Neural cell (in vitro differentiated cells): Measurements from ENCODE around the gene NAA38. TPM values are rescaled to one million over a fixed set of nuclear protein-coding genes. Genes with fewer than 3 reads are reported as not detected.

Experiments
- H2AFZ ChIP-seq: fragments of 200-600, 300-800 bp; sonication (generic), shearing (Covaris generic); 2 replicates; pipeline ENCODE4 v1.6.0; 2014; ENCODE audit warnings: low read depth, mild to moderate bottlenecking, antibody characterized with exemption, low read length, moderate library complexity
- H3F3A ChIP-seq: fragments of 200-600 bp; shearing (Covaris generic); 2 replicates; pipeline ENCODE4 v1.6.1; 2016; ENCODE audit warnings: mild to moderate bottlenecking, moderate library complexity, mixed read lengths, antibody characterized with exemption, low read length; ENCODE audit not compliant: insufficient read depth, poor library complexity, severe bottlenecking
- H3K27ac ChIP-seq: fragments of 200-600, 300-800 bp; sonication (generic), shearing (Covaris generic); 2 replicates; pipeline ENCODE4 v1.5.1; 2014; ENCODE audit warnings: mild to moderate bottlenecking, low read length, moderate library complexity
- H3K27me3 ChIP-seq: fragments of 300-800, 200-600 bp; sonication (generic), shearing (Covaris generic); 2 replicates; pipeline ENCODE4 v1.6.0; 2014; ENCODE audit warnings: mild to moderate bottlenecking, low read depth, low read length, moderate library complexity; ENCODE audit not compliant: insufficient read depth
- H3K36me3 ChIP-seq: fragments of 300-800, 200-600 bp; sonication (generic), shearing (Covaris generic); 2 replicates; pipeline ENCODE4 v1.5.1; 2014; ENCODE audit warnings: mild to moderate bottlenecking, antibody characterized with exemption, low read length, moderate library complexity; ENCODE audit not compliant: insufficient read depth
- H3K4me2 ChIP-seq: fragments of 300-800, 200-600 bp; sonication (generic), shearing (Covaris generic); 2 replicates; pipeline ENCODE4 v1.6.0; 2014; ENCODE audit warnings: mild to moderate bottlenecking, low read length
- H3K4me3 ChIP-seq: fragments of 300-800, 200-600 bp; sonication (generic), shearing (Covaris generic); 2 replicates; pipeline ENCODE4 v1.5.1; 2014; ENCODE audit warnings: mild to moderate bottlenecking, low read length, moderate library complexity
- H3K79me2 ChIP-seq: fragments of 200-600 bp; shearing (Covaris generic); replicated peaks from 2 replicates; pipeline ENCODE4 v1.6.0; 2014; ENCODE audit warnings: mild to moderate bottlenecking, low read length, moderate library complexity; ENCODE audit not compliant: insufficient read depth
- H3K9ac ChIP-seq: fragments of 300-800, 200-600 bp; sonication (generic), shearing (Covaris generic); 2 replicates; pipeline ENCODE4 v1.6.1; 2016; ENCODE audit warnings: mild to moderate bottlenecking, low read length, mixed read lengths
- H3K9me2 ChIP-seq: fragments of 200-600 bp; shearing (Covaris generic); 2 replicates; pipeline ENCODE4 v1.6.1; 2016; ENCODE audit warnings: mild to moderate bottlenecking, low read length, mixed read lengths; ENCODE audit not compliant: insufficient read depth
- H3K9me3 ChIP-seq: fragments of 200-600, 300-800 bp; sonication (generic), shearing (Covaris generic); 2 replicates; pipeline ENCODE4 v1.6.1; 2016; ENCODE audit warnings: mild to moderate bottlenecking, mixed run types, low read length, moderate library complexity, mixed read lengths
- H4K20me1 ChIP-seq: fragments of 200-600 bp; shearing (Covaris generic); 2 replicates; pipeline ENCODE4 v1.6.1; 2016; ENCODE audit warnings: mild to moderate bottlenecking, mixed run types; ENCODE audit not compliant: insufficient read depth
- CTCF ChIP-seq: fragments of 450-650 bp; IDR thresholded peaks from 2 replicates; pipeline ENCODE4 v1.5.1; 2014; ENCODE audit warnings: antibody characterized with exemption, mild to moderate bottlenecking, moderate library complexity; ENCODE audit not compliant: poor library complexity, severe bottlenecking
- EP300 ChIP-seq: fragments of 450-650 bp; conservative IDR thresholded peaks from 2 replicates; pipeline ENCODE4 v1.6.1; 2014; ENCODE audit warnings: antibody characterized with exemption, mild to moderate bottlenecking, moderate library complexity; ENCODE audit not compliant: poor library complexity, severe bottlenecking
- EZH2 ChIP-seq: fragments of 200-600, 300-800 bp; shearing (Covaris generic), sonication (generic); IDR thresholded peaks from 2 replicates; pipeline ENCODE4 v1.6.1; 2014; ENCODE audit warnings: antibody characterized with exemption, low read length, borderline replicate concordance, mild to moderate bottlenecking; ENCODE audit not compliant: insufficient read depth, poor library complexity, severe bottlenecking
- MXI1 ChIP-seq: fragments of 450-650 bp; conservative IDR thresholded peaks from 2 replicates; pipeline ENCODE4 v1.6.1; 2014; ENCODE audit warnings: antibody characterized with exemption, mild to moderate bottlenecking; ENCODE audit not compliant: poor library complexity, severe bottlenecking
- POLR2AphosphoS5 ChIP-seq: IDR thresholded peaks from 2 replicates; pipeline ENCODE4 v1.6.1; 2012
- RAD21 ChIP-seq: fragments of 450-650 bp; conservative IDR thresholded peaks from 2 replicates; pipeline ENCODE4 v1.6.1; 2014; ENCODE audit warnings: antibody characterized with exemption, mild to moderate bottlenecking, moderate library complexity
- REST ChIP-seq: IDR thresholded peaks from 2 replicates; pipeline ENCODE4 v1.6.1; 2012; ENCODE audit warnings: borderline replicate concordance
- SMC3 ChIP-seq: fragments of 450-650 bp; conservative IDR thresholded peaks from 2 replicates; pipeline ENCODE4 v1.6.1; 2014; ENCODE audit warnings: antibody characterized with exemption, mild to moderate bottlenecking, moderate library complexity; ENCODE audit not compliant: poor library complexity
- TAF1 ChIP-seq: IDR thresholded peaks from 2 replicates; pipeline ENCODE4 v1.6.1; 2012; ENCODE audit warnings: low read depth
- polyA plus RNA-seq: library from polyadenylated mRNA; depleted of rRNA; stranded (reverse); fragments of >200 nt; gene quantifications from 2 replicates; pipeline ENCODE4 v1.2.3, GENCODE V29; 2014

The NAA38 gene
- polyA plus RNA-seq, 1 donor from 2014 or later = 110 TPM

- no peaks in the 10 kb centered on the region for H3K79me2 ChIP-seq
- H3K9me3 ChIP-seq = no peaks in the 10 kb centered on the region
- no peak overlapping the region for H3K9ac ChIP-seq
- H3K4me3 ChIP-seq = no peak overlapping the region
- no peak overlapping the region for H3K4me2 ChIP-seq
- H4K20me1 ChIP-seq = no peaks in the 10 kb centered on the region
- no peaks in the 10 kb centered on the region for H3F3A ChIP-seq
- no peak overlapping the region for H3K27ac ChIP-seq
- no peak overlapping the region for H2AFZ ChIP-seq
- no peaks in the 10 kb centered on the region for H3K9me2 ChIP-seq
- H3K36me3 ChIP-seq = no peaks in the 10 kb centered on the region
- no peak for TF ChIP-seq REST
- TF ChIP-seq POLR2AphosphoS5 = no peak
- TF ChIP-seq RAD21 = no peak
- TF ChIP-seq EP300 = no peak
- no peak for TF ChIP-seq EZH2
- no peak for TF ChIP-seq SMC3
- TF ChIP-seq MXI1 = no peak
- no peak for TF ChIP-seq CTCF
- TF ChIP-seq TAF1 = no peak
- no peaks in the 10 kb centered on the region for H3K27me3 ChIP-seq
Measured at GRCh38 chr17:7820231-7820630, 37.1 kb downstream of the NAA38 start.

- no peaks in the 10 kb centered on the region for H3F3A ChIP-seq
- H3K9me2 ChIP-seq = no peaks in the 10 kb centered on the region
- TF ChIP-seq RAD21 = no peak
- no peak for TF ChIP-seq SMC3
- no peak for TF ChIP-seq EZH2
- TF ChIP-seq MXI1 = no peak
- TF ChIP-seq CTCF = no peak
- TF ChIP-seq EP300 = no peak
- TF ChIP-seq POLR2AphosphoS5 = no peak
- TF ChIP-seq TAF1 = no peak
- no peak for TF ChIP-seq REST
- H3K4me2 ChIP-seq = no peak overlapping the region
- H4K20me1 ChIP-seq = no peaks in the 10 kb centered on the region
- H3K9me3 ChIP-seq = no peaks in the 10 kb centered on the region
- no peaks in the 10 kb centered on the region for H3K79me2 ChIP-seq
- no peak overlapping the region for H2AFZ ChIP-seq
- H3K36me3 ChIP-seq = no peaks in the 10 kb centered on the region
- no peak overlapping the region for H3K9ac ChIP-seq
- no peak overlapping the region for H3K4me3 ChIP-seq
- H3K27me3 ChIP-seq = no peaks in the 10 kb centered on the region
- H3K27ac ChIP-seq = no peak overlapping the region
Measured at GRCh38 chr17:7818746-7819645, 38.4 kb downstream of the NAA38 start.
